Measurements from ENCODE around the gene ARHGEF26.
A peak's percentile ranks its signal among the peaks of the same experiment; 100 is the strongest.

Gene ARHGEF26

DNA sequence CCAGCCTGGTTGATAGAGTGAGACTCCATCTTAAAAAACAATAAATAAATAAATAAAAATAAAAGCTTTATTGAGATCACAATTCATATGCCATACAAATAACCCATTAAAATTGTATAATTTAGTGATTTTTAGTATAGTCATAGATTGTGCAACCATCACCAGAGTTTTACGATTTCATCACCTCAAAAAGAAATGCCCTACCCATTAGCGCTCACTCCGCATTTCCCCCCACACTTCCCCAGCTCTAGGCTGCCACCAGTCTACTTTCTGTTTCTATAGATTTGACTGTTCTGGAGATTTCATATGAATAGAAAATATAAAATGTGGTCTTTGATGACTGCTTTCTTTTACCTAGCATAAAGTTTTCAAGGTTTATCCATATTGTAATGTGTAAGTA, 57.0 kb downstream of the ARHGEF26 start (continued):
- TF ChIP-seq ESRRG (CRISPR knock-in tag; IDR thresholded peaks at IDR 0.05) (no peak), ZNF70 (CRISPR knock-in tag; IDR thresholded peaks at IDR 0.05) (no peak), ZFP30 (CRISPR knock-in tag; IDR thresholded peaks at IDR 0.05) (no peak)

- peak; percentile 96 for ATAC-seq
- TF ChIP-seq OSR1 (CRISPR knock-in tag; IDR thresholded peaks at IDR 0.05) (no peak), CSRNP3 (CRISPR knock-in tag; IDR thresholded peaks at IDR 0.05) (no peak), SNAI2 (CRISPR knock-in tag; IDR thresholded peaks at IDR 0.05) (0 out of 2 replicates have a peak, but pooled peaks have one; percentile 26), CREB5 (CRISPR knock-in tag; IDR thresholded peaks at IDR 0.05; ENCODE audit: low read depth) (peak; percentile 88), ISL1 (CRISPR knock-in tag; IDR thresholded peaks at IDR 0.05) (peak; percentile 96), ZFP3 (CRISPR knock-in tag; IDR thresholded peaks at IDR 0.05) (no peak), ZNF8 (CRISPR knock-in tag; IDR thresholded peaks at IDR 0.05) (no peak), RARB (CRISPR knock-in tag; IDR thresholded peaks at IDR 0.05) (0 out of 2 replicates have a peak, but pooled peaks have one; percentile 33), TCF4 (CRISPR knock-in tag; IDR thresholded peaks at IDR 0.05; ENCODE audit: borderline replicate concordance) (peak; percentile 72), CSDC2 (CRISPR knock-in tag; IDR thresholded peaks at IDR 0.05) (no peak), ESRRG (CRISPR knock-in tag; IDR thresholded peaks at IDR 0.05) (0 out of 2 replicates have a peak, but pooled peaks have one; percentile 45), ZNF70 (CRISPR knock-in tag; IDR thresholded peaks at IDR 0.05) (no peak)
- TF ChIP-seq, protein P1, sequence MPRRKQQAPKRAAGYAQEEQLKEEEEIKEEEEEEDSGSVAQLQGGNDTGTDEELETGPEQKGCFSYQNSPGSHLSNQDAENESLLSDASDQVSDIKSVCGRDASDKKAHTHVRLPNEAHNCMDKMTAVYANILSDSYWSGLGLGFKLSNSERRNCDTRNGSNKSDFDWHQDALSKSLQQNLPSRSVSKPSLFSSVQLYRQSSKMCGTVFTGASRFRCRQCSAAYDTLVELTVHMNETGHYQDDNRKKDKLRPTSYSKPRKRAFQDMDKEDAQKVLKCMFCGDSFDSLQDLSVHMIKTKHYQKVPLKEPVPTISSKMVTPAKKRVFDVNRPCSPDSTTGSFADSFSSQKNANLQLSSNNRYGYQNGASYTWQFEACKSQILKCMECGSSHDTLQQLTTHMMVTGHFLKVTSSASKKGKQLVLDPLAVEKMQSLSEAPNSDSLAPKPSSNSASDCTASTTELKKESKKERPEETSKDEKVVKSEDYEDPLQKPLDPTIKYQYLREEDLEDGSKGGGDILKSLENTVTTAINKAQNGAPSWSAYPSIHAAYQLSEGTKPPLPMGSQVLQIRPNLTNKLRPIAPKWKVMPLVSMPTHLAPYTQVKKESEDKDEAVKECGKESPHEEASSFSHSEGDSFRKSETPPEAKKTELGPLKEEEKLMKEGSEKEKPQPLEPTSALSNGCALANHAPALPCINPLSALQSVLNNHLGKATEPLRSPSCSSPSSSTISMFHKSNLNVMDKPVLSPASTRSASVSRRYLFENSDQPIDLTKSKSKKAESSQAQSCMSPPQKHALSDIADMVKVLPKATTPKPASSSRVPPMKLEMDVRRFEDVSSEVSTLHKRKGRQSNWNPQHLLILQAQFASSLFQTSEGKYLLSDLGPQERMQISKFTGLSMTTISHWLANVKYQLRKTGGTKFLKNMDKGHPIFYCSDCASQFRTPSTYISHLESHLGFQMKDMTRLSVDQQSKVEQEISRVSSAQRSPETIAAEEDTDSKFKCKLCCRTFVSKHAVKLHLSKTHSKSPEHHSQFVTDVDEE (CRISPR knock-in tag; IDR thresholded peaks at IDR 0.05): peak; percentile 86; the same call in 1 of the 2 replicates
Observed at GRCh38 chr3:154180836-154181691, 59.9 kb downstream of the ARHGEF26 start.

- TF ChIP-seq POU6F1 (CRISPR knock-in tag; IDR thresholded peaks at IDR 0.05; ENCODE audit: borderline replicate concordance, low read depth) (no peak), TOX (CRISPR knock-in tag; IDR thresholded peaks at IDR 0.05; ENCODE audit: borderline replicate concordance) (no peak), RARB (CRISPR knock-in tag; IDR thresholded peaks at IDR 0.05) (no peak)
- no peak for ATAC-seq
Observed at GRCh38 chr3:154182322-154182922, 61.2 kb downstream of the ARHGEF26 start.

- no peak for TF ChIP-seq ZC3H10 (CRISPR knock-in tag; IDR thresholded peaks at IDR 0.05)
- no peak for ATAC-seq
Observed at GRCh38 chr3:154182975-154183374, 61.8 kb downstream of the ARHGEF26 start.

GRCh38 chr3:154184582-154184981, 63.4 kb downstream of the ARHGEF26 start:
- TF ChIP-seq RARB (CRISPR knock-in tag; IDR thresholded peaks at IDR 0.05): no peak
- no peak for ATAC-seq
